ENCODE results near the gene ABCA7.

The ABCA7 gene

DNA sequence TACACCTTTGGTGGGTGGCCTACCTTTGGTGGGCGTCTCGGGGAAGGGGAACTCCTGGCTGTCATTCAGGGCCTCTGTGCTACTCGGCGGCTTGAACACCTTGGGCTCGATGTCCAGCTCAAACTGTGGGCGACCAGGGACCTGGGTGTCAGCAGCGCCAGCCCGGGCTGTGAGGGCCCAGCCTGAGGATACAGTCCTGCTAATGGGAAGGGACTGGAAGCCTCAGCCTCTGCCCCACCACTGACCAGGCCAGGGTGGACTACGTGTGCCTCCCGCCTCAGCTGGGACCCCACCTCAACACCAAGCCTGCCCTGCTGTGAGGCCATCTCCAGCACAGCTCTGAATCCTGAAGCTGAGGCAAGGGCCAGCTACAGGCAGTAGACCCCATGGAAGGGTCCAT lies 26.7 kb upstream of the ABCA7 start:
- H3K9ac ChIP-seq, result no peak overlapping the region
- TF ChIP-seq, protein P1, sequence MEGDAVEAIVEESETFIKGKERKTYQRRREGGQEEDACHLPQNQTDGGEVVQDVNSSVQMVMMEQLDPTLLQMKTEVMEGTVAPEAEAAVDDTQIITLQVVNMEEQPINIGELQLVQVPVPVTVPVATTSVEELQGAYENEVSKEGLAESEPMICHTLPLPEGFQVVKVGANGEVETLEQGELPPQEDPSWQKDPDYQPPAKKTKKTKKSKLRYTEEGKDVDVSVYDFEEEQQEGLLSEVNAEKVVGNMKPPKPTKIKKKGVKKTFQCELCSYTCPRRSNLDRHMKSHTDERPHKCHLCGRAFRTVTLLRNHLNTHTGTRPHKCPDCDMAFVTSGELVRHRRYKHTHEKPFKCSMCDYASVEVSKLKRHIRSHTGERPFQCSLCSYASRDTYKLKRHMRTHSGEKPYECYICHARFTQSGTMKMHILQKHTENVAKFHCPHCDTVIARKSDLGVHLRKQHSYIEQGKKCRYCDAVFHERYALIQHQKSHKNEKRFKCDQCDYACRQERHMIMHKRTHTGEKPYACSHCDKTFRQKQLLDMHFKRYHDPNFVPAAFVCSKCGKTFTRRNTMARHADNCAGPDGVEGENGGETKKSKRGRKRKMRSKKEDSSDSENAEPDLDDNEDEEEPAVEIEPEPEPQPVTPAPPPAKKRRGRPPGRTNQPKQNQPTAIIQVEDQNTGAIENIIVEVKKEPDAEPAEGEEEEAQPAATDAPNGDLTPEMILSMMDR (IDR thresholded peaks at IDR 0.05), result no peak
- H3K4me1 ChIP-seq, result peaks cover 27% of the 10 kb centered on the region

DNA sequence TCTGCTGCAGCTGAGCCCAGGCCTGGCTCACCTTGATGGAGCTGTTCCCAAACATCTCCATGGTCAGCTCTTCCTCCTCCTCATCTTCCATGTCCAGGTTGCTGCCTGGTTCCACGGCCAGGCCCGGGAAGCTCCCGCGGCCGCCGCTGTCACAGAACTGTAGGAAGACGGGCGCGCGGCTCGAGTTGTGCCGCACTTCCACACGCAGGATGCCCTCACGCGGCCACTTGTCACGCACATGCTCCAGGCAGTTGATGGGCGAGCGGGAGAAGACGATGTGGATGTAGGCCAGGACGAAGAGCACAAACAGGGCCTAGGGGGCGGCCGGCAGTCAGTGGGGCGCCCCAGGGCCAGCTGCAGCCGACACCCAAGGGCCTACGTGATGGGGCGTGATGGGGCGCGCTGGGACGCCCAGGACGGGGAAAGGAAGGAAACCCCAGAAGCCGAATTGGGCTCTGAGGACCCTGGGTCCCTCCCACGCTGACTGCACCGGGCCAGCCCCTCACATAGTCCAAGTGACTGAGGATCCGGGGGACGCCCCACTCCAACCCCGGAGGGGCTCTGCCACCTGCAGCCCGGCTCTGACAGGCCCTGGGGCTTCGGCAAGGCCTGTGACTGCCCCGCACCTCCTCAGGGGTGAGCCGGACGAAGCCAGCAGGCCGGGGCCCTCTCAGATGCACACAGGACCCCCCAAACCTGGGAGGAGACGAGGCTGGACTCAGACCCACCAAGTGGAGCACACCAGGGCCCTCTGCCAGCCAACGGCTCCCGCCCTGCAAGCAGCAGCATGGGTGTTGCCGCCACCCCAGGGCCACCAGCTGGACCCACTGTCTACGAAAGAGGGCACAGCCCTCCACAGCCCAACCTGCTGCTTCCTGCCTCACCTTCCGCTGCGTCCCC lies 25.5 kb upstream of the ABCA7 start:
- no peak overlapping the region for H3K9ac ChIP-seq
- no peaks in the 10 kb centered on the region for H3K27me3 ChIP-seq (ENCODE audit: control insufficient read depth, insufficient read depth, low read length)
- peaks cover 42% of the 10 kb centered on the region for H3K79me2 ChIP-seq
- H2AFZ ChIP-seq, result no peak overlapping the region
- H3K9me3 ChIP-seq (ENCODE audit: control insufficient read depth, low read length), result no peaks in the 10 kb centered on the region
- no peak overlapping the region for H3K4me3 ChIP-seq (ENCODE audit: low read depth, low read length)
- H3K36me3 ChIP-seq (ENCODE audit: control insufficient read depth, insufficient read depth, low read length), result no peaks in the 10 kb centered on the region
- H3K4me1 ChIP-seq, result peaks cover 32% of the 10 kb centered on the region
- H3K4me2 ChIP-seq (ENCODE audit: low read length), result no peak overlapping the region
- no peak overlapping the region for H3K27ac ChIP-seq
- TF ChIP-seq, protein P1 (IDR thresholded peaks at IDR 0.05), result no peak

More for the DNA sequence above, 26.7 kb upstream of the ABCA7 start:
- no peak overlapping the region for H2AFZ ChIP-seq
- H3K27ac ChIP-seq, result no peak overlapping the region
- H3K9me3 ChIP-seq (ENCODE audit: control insufficient read depth, low read length), result no peaks in the 10 kb centered on the region
- H3K79me2 ChIP-seq, result peaks cover 31% of the 10 kb centered on the region
- no peaks in the 10 kb centered on the region for H3K27me3 ChIP-seq (ENCODE audit: control insufficient read depth, insufficient read depth, low read length)
- no peak overlapping the region for H3K4me3 ChIP-seq (ENCODE audit: low read depth, low read length)
- no peak overlapping the region for H3K4me2 ChIP-seq (ENCODE audit: low read length)
- no peaks in the 10 kb centered on the region for H3K36me3 ChIP-seq (ENCODE audit: control insufficient read depth, insufficient read depth, low read length)

DNA sequence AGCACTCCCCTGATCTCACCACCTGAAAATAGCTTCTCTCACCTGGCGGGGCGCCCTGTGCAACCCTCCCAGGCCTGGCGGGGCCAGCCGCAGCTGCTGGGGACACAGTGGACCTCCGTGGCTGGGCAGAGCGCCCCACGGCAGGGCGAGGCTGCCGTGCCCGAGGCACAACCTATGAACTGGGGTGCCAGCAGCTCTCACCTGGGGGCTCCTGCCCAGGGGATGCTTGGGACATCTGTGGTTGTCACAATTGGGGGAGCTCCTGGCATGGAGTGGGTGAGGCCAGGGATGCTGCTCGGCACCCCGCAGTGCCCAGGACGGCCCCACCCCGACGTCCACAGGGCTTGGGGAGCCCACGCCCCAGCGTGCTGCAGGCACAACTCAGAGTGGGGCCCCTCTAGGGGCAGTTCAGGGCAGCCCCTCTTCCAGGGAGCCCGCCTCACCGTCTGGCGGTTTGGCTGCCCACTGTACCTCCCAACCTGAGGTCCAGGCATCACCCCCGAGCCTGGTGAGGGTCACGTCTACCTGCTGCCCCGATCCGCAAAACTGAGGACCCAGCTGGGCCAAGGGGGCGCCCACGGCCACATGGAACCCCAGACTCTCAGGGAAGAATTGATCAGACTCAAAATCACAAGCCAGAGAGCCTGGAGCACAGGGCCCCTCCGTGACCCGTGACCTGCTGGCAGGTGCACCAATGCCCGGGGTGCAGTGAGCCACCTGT lies 24.7 kb upstream of the ABCA7 start:
- Histone ChIP-seq H3K27ac (no peak overlapping the region), H3K4me1 (peaks cover 32% of the 10 kb centered on the region), H3K79me2 (peaks cover 50% of the 10 kb centered on the region), H3K9me3 (ENCODE audit: control insufficient read depth, low read length) (no peaks in the 10 kb centered on the region), H3K4me2 (ENCODE audit: low read length) (no peak overlapping the region), H3K4me3 (ENCODE audit: low read depth, low read length) (no peak overlapping the region), H3K9ac (no peak overlapping the region), H3K27me3 (ENCODE audit: control insufficient read depth, insufficient read depth, low read length) (no peaks in the 10 kb centered on the region), H2AFZ (no peak overlapping the region), H3K36me3 (ENCODE audit: control insufficient read depth, insufficient read depth, low read length) (no peaks in the 10 kb centered on the region)
- TF ChIP-seq, protein P1 (IDR thresholded peaks at IDR 0.05), result no peak

DNA sequence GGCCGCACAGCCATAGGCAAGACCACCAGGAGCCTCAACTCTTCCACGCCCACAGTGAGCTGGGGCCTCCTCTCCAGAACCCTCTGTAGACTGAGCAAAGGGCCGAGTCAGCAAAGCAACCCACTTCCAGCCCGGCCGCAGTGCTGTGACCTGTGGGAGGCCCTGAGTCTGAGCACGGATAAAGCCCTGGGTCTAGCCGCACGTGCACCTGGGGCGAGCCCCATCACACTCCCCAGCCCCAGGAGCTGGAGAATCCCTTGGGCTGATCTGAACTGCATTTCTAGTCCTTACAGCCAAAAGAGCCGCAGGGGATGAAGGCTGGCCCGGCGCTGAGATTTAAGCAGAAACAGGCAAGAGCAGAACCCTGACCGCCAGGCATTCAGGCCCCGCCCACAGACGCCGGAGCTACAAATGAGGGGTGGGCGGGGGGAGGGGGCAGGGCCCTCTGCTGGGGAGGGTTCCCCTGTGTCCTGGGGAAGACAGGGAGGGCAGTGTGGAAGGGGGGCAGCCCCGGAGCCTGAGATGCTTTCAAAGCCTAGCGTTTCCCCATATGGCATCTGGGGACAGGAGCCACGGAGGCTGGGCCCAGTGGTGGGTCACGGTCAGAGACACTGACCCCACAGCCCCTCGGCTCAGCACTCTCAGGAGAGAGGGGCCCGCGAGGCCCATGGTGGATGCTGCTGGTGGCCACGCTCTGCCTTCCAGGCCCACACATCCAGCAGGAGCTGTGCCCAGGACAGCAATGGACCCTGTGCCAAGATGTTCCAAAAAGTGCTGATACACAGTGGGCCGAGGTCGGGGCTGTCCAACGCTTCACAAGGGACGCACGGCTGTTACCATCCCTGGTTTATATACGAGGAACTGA lies 23.9 kb upstream of the ABCA7 start:
- peak overlapping the region; percentile 44 for H3K27ac ChIP-seq
- peaks cover 54% of the 10 kb centered on the region for H3K79me2 ChIP-seq
- no peak overlapping the region for H2AFZ ChIP-seq
- H3K9ac ChIP-seq, result no peak overlapping the region
- peaks cover 32% of the 10 kb centered on the region for H3K4me1 ChIP-seq
- H3K27me3 ChIP-seq (ENCODE audit: control insufficient read depth, insufficient read depth, low read length), result no peaks in the 10 kb centered on the region
- no peaks in the 10 kb centered on the region for H3K36me3 ChIP-seq (ENCODE audit: control insufficient read depth, insufficient read depth, low read length)
- no peak overlapping the region for H3K4me3 ChIP-seq (ENCODE audit: low read depth, low read length)
- TF ChIP-seq, protein P1 (IDR thresholded peaks at IDR 0.05), result no peak
- peak overlapping the region; percentile 1 for H3K4me2 ChIP-seq (ENCODE audit: low read length)
- H3K9me3 ChIP-seq (ENCODE audit: control insufficient read depth, low read length), result no peaks in the 10 kb centered on the region
